Lung (tissue), 12 donors: ENCODE data around the gene PTPRN2. TPM values are rescaled to one million over a fixed set of nuclear protein-coding genes. Genes with fewer than 3 reads are reported as not detected.
"Not testable (repeated sequence)": the region's sequence is repeated elsewhere in the genome, so short reads cannot be mapped to it uniquely, and the experiment has no call there.

ENCODE experiments used
- ATAC-seq: fragments of 200-7000 bp; cut with Tn5 transposase; one replicate; pipeline ENCODE4 v1.9.1; 2020; ENCODE audit warnings: moderate number of reproducible peaks; ENCODE audit not compliant: insufficient read depth, low FRiP score
- DNase-seq, 3 donors: peaks; one replicate each; pipeline ENCODE4 v3.0.0-alpha.2; 2013 to 2017
- H3K27ac ChIP-seq, 2 donors: one replicate each; pipeline ENCODE4 v1.5.1; 2013; ENCODE audit warnings: mild to moderate bottlenecking in 2 of 2, moderate library complexity in 2 of 2, control low read depth in 1 of 2, inconsistent platforms in 1 of 2, low read depth in 1 of 2, low read length in 1 of 2
- H3K27me3 ChIP-seq, 3 donors: one replicate each; pipeline ENCODE4 v1.5.1; 2013; ENCODE audit warnings: low read length in 2 of 3; ENCODE audit not compliant: control insufficient read depth in 3 of 3, insufficient read depth in 3 of 3
- H3K36me3 ChIP-seq, 4 donors: one replicate each; pipeline ENCODE4 v1.5.1; 2013; ENCODE audit warnings: low read length in 4 of 4, mild to moderate bottlenecking in 1 of 4, moderate library complexity in 1 of 4; ENCODE audit not compliant: control insufficient read depth in 4 of 4, insufficient read depth in 4 of 4
- H3K4me1 ChIP-seq, 5 donors: one replicate each; pipeline ENCODE4 v1.5.1; 2013; ENCODE audit warnings: low read length in 5 of 5, mild to moderate bottlenecking in 2 of 5, moderate library complexity in 1 of 5; ENCODE audit not compliant: control insufficient read depth in 5 of 5, insufficient read depth in 5 of 5
- H3K4me3 ChIP-seq: one replicate; pipeline ENCODE4 v1.5.1; 2013; ENCODE audit warnings: mild to moderate bottlenecking, control low read depth, moderate library complexity
- H3K9ac ChIP-seq, 2 donors: one replicate each; pipeline ENCODE4 v1.5.1; 2013; ENCODE audit warnings: low read length in 2 of 2, control low read depth in 1 of 2; ENCODE audit not compliant: insufficient read depth in 1 of 2
- H3K9me3 ChIP-seq, 4 donors: one replicate each; pipeline ENCODE4 v1.5.1; 2013; ENCODE audit warnings: low read length in 3 of 4, mild to moderate bottlenecking in 1 of 4, moderate library complexity in 1 of 4; ENCODE audit not compliant: control insufficient read depth in 4 of 4, insufficient read depth in 3 of 4
- WGBS, 2 donors: extraction: QIAGEN DNeasy Blood & Tissue Kit; methylation state at CpG; one replicate each; pipeline ENCODE4 v1.1.7; 2013; 5-methylcytosine and 5-hydroxymethylcytosine counted together
- polyA plus RNA-seq, 2 donors: library from polyadenylated mRNA; stranded (reverse); fragments of 200-250 nt; gene quantifications; one replicate each; pipeline ENCODE4 v1.2.1, GENCODE V29; 2013
- total RNA-seq, 2 donors: library from RNA; depleted of rRNA in 1 of 2; stranded (reverse); fragments of >200 nt in 1 of 2; gene quantifications; one replicate each; pipeline ENCODE4 v1.2.1, GENCODE V29; 2014 to 2021
- TF ChIP-seq, protein P1 (sequence below): IDR thresholded peaks from 2 replicates; pipeline ENCODE4 v1.5.1; 2012; ENCODE audit warnings: mild to moderate bottlenecking; ENCODE audit errors: control extremely low read depth, extremely low read depth
- donor health status: control.
- donor health status: control.
- donor health status: Bipolar disorder and iron deficiency.
- donor health status: healthy.
- donor health status: DM: yes; HTN: yes; CAD: no.

PTPRN2 gene
- total and polyA plus RNA-seq, 4 donors, result 2.1 to 7.4 (median 4.4) TPM

DNA sequence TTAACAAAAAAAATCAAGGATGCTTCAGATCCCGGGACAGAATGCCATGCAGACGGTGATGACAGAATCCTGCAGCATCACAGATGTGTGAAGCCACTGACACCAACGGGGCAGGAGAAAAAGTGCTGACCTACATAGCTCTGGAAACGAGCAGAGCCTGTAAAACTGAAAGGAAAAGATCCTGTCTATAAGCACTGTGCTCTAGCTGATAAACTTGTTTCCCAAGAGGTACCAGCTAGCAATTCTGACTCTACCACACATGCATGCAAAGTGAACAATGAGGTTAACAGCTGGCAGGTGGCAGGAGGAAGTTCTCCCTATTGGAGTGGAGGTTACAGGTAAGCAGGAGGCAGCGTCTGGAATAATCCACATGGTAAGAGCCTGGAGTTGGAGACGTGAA, 75.6 kb downstream of the PTPRN2 start:
- ATAC-seq (no peak), DNase-seq (no peak)
- Histone ChIP-seq H3K27ac (no peak overlapping the region), H3K4me1 (no peaks in the 10 kb centered on the region), H3K9ac (no peak overlapping the region), H3K36me3 (no peaks in the 10 kb centered on the region), H3K9me3 (peaks cover 0 to 30% (median 6%) of the 10 kb centered on the region in 4 donors), H3K4me3 (no peak overlapping the region), H3K27me3 (no peaks in the 10 kb centered on the region)
- WGBS, 2 donors, result 80 to 91% methylated on average over 6 of the region's 6 CpGs
- TF ChIP-seq, protein P1, sequence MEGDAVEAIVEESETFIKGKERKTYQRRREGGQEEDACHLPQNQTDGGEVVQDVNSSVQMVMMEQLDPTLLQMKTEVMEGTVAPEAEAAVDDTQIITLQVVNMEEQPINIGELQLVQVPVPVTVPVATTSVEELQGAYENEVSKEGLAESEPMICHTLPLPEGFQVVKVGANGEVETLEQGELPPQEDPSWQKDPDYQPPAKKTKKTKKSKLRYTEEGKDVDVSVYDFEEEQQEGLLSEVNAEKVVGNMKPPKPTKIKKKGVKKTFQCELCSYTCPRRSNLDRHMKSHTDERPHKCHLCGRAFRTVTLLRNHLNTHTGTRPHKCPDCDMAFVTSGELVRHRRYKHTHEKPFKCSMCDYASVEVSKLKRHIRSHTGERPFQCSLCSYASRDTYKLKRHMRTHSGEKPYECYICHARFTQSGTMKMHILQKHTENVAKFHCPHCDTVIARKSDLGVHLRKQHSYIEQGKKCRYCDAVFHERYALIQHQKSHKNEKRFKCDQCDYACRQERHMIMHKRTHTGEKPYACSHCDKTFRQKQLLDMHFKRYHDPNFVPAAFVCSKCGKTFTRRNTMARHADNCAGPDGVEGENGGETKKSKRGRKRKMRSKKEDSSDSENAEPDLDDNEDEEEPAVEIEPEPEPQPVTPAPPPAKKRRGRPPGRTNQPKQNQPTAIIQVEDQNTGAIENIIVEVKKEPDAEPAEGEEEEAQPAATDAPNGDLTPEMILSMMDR, result no peak

DNA sequence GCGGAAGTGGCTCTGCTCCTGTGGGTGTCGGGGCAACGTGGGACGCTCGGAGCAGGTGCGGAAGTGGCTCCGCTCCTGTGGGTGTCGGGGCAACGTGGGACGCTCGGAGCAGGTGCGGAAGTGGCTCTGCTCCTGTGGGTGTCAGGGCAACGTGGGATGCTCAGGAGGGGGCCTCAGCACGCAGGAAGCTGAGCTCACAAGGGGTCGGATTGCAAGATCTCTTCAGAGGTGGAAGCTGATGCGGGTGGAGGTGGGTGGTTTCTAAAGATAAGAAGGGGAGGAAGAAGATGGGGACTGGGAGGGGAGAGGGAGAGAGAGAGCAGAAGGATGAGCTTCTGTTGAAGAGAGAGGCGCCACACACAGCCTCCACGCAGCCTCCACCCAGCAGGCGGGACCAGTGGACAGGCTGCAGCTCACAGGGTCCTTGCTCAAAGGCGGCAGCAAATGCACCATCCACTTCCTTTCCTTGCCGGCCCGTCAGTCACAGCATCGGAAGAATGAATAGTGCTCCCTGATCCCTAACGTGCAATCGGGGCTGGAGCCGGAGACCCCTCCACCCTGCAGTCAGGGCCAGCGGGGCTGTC, 78.7 kb downstream of the PTPRN2 start:
- TF ChIP-seq, protein P1, result no peak
- no peaks in the 10 kb centered on the region for H3K27me3 ChIP-seq
- no peak overlapping the region for H3K4me3 ChIP-seq
- H3K36me3 ChIP-seq, result no peaks in the 10 kb centered on the region
- no peak overlapping the region for H3K27ac ChIP-seq
- H3K4me1 ChIP-seq, result no peaks in the 10 kb centered on the region
- H3K9me3 ChIP-seq, result peaks cover 0 to 43% (median 6%) of the 10 kb centered on the region in 4 donors
- ATAC-seq, result no peak
- no peak for DNase-seq
- no peak overlapping the region for H3K9ac ChIP-seq
- 76 to 78% methylated on average over 20 to 26 of the region's 27 CpGs for WGBS, 2 donors

DNA sequence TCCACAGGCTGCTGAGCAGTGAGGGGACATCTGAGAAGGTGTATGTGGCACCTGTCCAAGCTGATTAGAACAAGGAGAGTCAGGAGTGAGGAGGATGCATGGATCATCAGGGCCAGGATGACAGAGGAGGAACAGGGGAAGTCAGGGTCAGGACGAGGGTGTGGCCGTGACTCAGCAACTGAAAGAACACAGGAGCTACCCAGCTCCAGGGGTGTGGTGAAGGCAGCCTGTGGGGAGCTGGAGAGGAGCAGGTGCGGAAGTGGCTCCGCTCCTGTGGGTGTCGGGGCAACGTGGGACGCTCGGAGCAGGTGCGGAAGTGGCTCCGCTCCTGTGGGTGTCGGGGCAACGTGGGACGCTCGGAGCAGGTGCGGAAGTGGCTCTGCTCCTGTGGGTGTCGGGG, 79.3 kb downstream of the PTPRN2 start:
- H3K27me3 ChIP-seq, H3K36me3 ChIP-seq, ATAC-seq, H3K9ac ChIP-seq, H3K27ac ChIP-seq, DNase-seq, H3K4me3 ChIP-seq, H3K4me1 ChIP-seq: not testable (repeated sequence)
- H3K9me3 ChIP-seq, result peaks cover 0 to 43% (median 6%) of the 10 kb centered on the region in 4 donors
- WGBS, 2 donors, result 82 to 87% methylated on average over 9 to 12 of the region's 16 CpGs

DNA sequence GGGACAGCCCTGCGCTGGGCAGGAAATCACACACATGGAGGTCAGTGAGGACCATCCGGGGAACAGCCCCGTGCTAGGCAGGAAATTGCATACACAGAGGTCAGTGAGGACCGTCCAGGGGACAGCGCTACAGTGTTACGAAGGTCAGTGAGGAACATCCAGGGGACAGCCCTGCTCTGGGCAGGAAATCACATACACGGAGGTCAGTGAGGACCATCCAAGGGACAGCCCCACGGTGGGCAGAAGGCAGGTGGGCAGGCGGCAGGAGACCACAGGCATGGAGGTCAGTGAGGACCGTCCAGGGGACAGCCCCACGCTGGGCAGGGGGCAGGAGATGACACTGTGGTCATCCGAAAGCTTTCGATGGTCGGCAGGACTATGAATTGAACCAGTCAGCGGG, 79.7 kb downstream of the PTPRN2 start:
- Histone ChIP-seq H3K4me3 (no peak overlapping the region), H3K27ac (no peak overlapping the region), H3K27me3 (no peaks in the 10 kb centered on the region), H3K9ac (no peak overlapping the region), H3K36me3 (no peaks in the 10 kb centered on the region), H3K4me1 (no peaks in the 10 kb centered on the region), H3K9me3 (peaks cover 0 to 41% (median 6%) of the 10 kb centered on the region in 4 donors)
- TF ChIP-seq, protein P1, result no peak
- ATAC-seq (no peak), DNase-seq (no peak)
- whole genome bisulfite sequencing, 2 donors, result 67 to 69% methylated on average over 15 of the region's 15 CpGs

DNA sequence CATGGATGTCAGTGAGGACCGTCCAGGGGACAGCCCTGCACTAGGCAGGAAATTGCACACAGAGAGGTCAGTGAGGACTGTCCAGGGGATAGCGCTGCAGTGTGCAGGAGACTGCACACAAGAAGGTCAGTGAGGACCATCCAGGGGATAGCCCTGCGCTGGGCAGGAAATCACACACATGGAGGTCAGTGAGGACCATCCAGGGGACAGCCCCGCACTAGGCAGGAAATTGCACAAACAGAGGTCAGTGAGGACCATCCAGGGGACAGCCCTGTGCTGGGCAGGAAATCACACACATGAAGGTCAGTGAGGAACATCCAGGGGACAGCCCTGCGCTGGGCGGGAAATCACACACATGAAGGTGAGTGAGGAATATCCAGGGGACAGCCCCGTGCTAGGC, 80.4 kb downstream of the PTPRN2 start:
- ATAC-seq, result not testable (repeated sequence)
- peak in 1 of 3 donors; percentile 51 for DNase-seq
- 57 to 75% methylated on average over 7 of the region's 7 CpGs for WGBS, 2 donors

More for the DNA sequence above, 80.4 kb downstream of the PTPRN2 start:
- H3K4me1 ChIP-seq, H3K36me3 ChIP-seq, H3K9ac ChIP-seq, H3K4me3 ChIP-seq, H3K27ac ChIP-seq, H3K27me3 ChIP-seq: not testable (repeated sequence)
- H3K9me3 ChIP-seq, result peaks cover 0 to 37% (median 4%) of the 10 kb centered on the region in 4 donors
